HG03442 (cell line): ENCODE data around the gene OTUD5.

Source experiments
- ATAC-seq: cut with Tn5 transposase; IDR thresholded peaks from one replicate; pipeline ENCODE4 v1.9.1; 2021; ENCODE audit warnings: mild to moderate bottlenecking, moderate library complexity; ENCODE audit not compliant: unreplicated experiment

Gene OTUD5

GRCh38 chrX:48938721-48939425 is 18.5 kb downstream of the OTUD5 start:
- peak; percentile 44 for ATAC-seq

GRCh38 chrX:48937054-48937907 is 20.1 kb downstream of the OTUD5 start:
- ATAC-seq = peak; percentile 60

GRCh38 chrX:48936429-48937053 is 20.9 kb downstream of the OTUD5 start:
- no peak for ATAC-seq

- no peak for ATAC-seq
Measured at GRCh38 chrX:48935301-48935670, 22.1 kb downstream of the OTUD5 start.

GRCh38 chrX:48934581-48935300 is 22.7 kb downstream of the OTUD5 start:
- no peak for ATAC-seq

- ATAC-seq = no peak
Measured at GRCh38 chrX:48933757-48934156, 23.6 kb downstream of the OTUD5 start.

- no peak for ATAC-seq
Measured at GRCh38 chrX:48927736-48928382, 29.5 kb downstream of the OTUD5 start.

- ATAC-seq = no peak
Measured at GRCh38 chrX:48927123-48927522, 30.3 kb downstream of the OTUD5 start.

- no peak for ATAC-seq
Measured at GRCh38 chrX:48924270-48924669, 33.1 kb downstream of the OTUD5 start.

- ATAC-seq = no peak
Measured at GRCh38 chrX:48923771-48924170, 33.6 kb downstream of the OTUD5 start.

GRCh38 chrX:48920718-48921104 is 36.7 kb downstream of the OTUD5 start:
- no peak for ATAC-seq

- no peak for ATAC-seq
Measured at GRCh38 chrX:48919947-48920717, 37.3 kb downstream of the OTUD5 start.

- peak; percentile 22 for ATAC-seq
Measured at GRCh38 chrX:48919360-48919841, 38.0 kb downstream of the OTUD5 start.

- peak; percentile 70 for ATAC-seq
Measured at GRCh38 chrX:48918643-48919340, 38.6 kb downstream of the OTUD5 start, which contains the start of gene PIM2. TSS of gene PIM2 (minus strand) at chrX:48919024. CDS start at chrX:48918834, 190 bp downstream.

- no peak for ATAC-seq
Measured at GRCh38 chrX:48918301-48918642, 39.1 kb downstream of the OTUD5 start.

GRCh38 chrX:48917139-48918001 is 40.0 kb downstream of the OTUD5 start:
- peak; percentile 37 for ATAC-seq

- ATAC-seq = no peak
Measured at GRCh38 chrX:48914593-48915493, 42.6 kb downstream of the OTUD5 start.
